Measurements from ENCODE around the gene PXDN. TPM values are rescaled to one million over a fixed set of nuclear protein-coding genes. Genes with fewer than 3 reads are reported as not detected.

PXDN gene
- total and polyA plus RNA-seq, 11 donors, result 5.9 to 83.7 (median 28.2) TPM

DNA sequence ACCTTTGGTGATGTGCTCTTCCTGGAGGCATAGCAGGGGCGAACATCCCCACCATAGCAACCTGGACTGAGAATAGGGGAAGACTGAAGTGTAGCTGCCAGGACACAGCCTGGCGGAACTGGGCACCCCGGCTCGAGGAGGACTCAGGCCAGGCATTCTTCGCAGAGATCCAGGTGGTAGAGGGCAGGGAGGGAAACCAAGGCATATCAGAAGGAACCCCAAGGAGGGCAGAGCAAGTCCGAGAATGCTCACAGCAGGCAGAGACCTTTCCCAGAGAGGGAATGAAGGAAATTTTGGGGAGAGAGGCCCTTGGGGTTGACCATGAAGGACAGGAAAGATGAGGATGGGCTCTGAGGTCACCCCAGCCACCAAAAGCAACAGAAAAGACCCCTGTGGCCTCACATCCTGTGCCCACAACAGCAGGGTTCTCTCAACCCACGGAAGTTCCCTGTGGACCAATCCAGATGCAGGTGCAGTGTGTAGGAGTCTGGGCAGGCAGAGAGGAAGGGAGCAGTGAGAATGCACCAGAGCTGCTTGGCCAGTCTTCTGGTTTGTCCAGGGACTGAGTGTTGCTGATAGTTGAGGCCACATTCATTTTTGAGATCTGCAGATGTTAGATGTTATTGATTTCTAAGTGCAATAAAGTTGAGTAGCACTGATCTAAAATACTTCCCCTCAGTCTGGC, 136.9 kb downstream of the PXDN start:
- TF ChIP-seq, protein P1, sequence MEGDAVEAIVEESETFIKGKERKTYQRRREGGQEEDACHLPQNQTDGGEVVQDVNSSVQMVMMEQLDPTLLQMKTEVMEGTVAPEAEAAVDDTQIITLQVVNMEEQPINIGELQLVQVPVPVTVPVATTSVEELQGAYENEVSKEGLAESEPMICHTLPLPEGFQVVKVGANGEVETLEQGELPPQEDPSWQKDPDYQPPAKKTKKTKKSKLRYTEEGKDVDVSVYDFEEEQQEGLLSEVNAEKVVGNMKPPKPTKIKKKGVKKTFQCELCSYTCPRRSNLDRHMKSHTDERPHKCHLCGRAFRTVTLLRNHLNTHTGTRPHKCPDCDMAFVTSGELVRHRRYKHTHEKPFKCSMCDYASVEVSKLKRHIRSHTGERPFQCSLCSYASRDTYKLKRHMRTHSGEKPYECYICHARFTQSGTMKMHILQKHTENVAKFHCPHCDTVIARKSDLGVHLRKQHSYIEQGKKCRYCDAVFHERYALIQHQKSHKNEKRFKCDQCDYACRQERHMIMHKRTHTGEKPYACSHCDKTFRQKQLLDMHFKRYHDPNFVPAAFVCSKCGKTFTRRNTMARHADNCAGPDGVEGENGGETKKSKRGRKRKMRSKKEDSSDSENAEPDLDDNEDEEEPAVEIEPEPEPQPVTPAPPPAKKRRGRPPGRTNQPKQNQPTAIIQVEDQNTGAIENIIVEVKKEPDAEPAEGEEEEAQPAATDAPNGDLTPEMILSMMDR (IDR thresholded peaks at IDR 0.05), result no peak
- TF ChIP-seq POLR2A (IDR thresholded peaks at IDR 0.05), result no peak
- DNase-seq (peak in 1 of 5 donors; percentile 30), ATAC-seq (peak in 1 of 4 donors; percentile 24)
- peaks cover 0 to 35% (median 20%) of the 10 kb centered on the region in 12 donors for H3K4me1 ChIP-seq
- intact Hi-C loops (cut with DNase I), result no loop called here
- no peak overlapping the region for H3K4me3 ChIP-seq
- H3K27me3 ChIP-seq, result no peaks in the 10 kb centered on the region
- H3K27ac ChIP-seq, result peak overlapping the region in 7 of 12 donors; percentile 3 to 86 (median 66)
- no peaks in the 10 kb centered on the region for H3K36me3 ChIP-seq
- 77 to 87% (median 87%) methylated on average over 7 of the region's 7 CpGs for WGBS, 4 donors
- H3K9me3 ChIP-seq, result no peaks in the 10 kb centered on the region

- no peaks in the 10 kb centered on the region for H3K9me3 ChIP-seq
- TF ChIP-seq POLR2A (IDR thresholded peaks at IDR 0.05), result no peak
- TF ChIP-seq, protein P1 (IDR thresholded peaks at IDR 0.05), result no peak
- no peaks in the 10 kb centered on the region for H3K36me3 ChIP-seq
- H3K4me3 ChIP-seq, result no peak overlapping the region
- H3K4me1 ChIP-seq, result peaks cover 0 to 43% (median 24%) of the 10 kb centered on the region in 12 donors
- ATAC-seq, result peak; percentile 3 to 48 (median 20)
- peak in 1 of 5 donors; percentile 48 for DNase-seq
- no peaks in the 10 kb centered on the region for H3K27me3 ChIP-seq
- WGBS, 4 donors, result 62 to 65% (median 64%) methylated on average over 15 of the region's 15 CpGs
- intact Hi-C loops (cut with DNase I), result no loop called here
- peak overlapping the region in 10 of 12 donors; percentile 3 to 86 (median 66) for H3K27ac ChIP-seq
These were observed 137.7 kb downstream of the PXDN start for GRCh38 chr2:1606421-1607235.

DNA sequence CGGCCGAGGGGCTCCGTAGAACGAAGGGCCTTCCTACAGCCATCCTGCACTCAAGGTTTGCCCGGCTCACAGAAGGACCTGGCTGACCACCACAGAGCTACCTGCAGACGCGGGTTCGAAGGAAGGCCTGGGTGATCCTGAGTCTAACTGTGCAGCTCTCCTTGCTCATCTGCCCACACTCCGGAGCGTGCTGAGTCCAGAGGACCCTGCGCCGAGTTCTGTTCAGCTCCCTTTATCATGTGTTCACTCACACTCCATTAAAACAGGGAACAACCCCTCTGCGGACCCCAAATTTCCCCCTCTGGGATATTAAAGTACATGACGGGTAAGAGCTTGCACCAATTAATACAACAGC, 138.3 kb downstream of the PXDN start:
- Histone ChIP-seq H3K9me3 (no peaks in the 10 kb centered on the region), H3K27me3 (no peaks in the 10 kb centered on the region), H3K27ac (peak overlapping the region in 11 of 12 donors; percentile 40 to 86 (median 66)), H3K4me3 (peak overlapping the region in 1 of 12 donors; percentile 1), H3K36me3 (no peaks in the 10 kb centered on the region), H3K4me1 (peaks cover 0 to 49% (median 29%) of the 10 kb centered on the region in 12 donors)
- no peak for TF ChIP-seq POLR2A (IDR thresholded peaks at IDR 0.05)
- TF ChIP-seq, protein P1 (IDR thresholded peaks at IDR 0.05), result no peak
- intact Hi-C loops (cut with DNase I), result no loop called here
- DNase-seq, result no peak
- 60 to 67% (median 63%) methylated on average over 14 of the region's 14 CpGs for whole genome bisulfite sequencing, 4 donors
- no peak for ATAC-seq

Data from heart left ventricle (tissue), 16 donors.